ENCODE data around the gene GALT.
A peak's percentile ranks its signal among the peaks of the same experiment; 100 is the strongest.

Gene GALT

DNA sequence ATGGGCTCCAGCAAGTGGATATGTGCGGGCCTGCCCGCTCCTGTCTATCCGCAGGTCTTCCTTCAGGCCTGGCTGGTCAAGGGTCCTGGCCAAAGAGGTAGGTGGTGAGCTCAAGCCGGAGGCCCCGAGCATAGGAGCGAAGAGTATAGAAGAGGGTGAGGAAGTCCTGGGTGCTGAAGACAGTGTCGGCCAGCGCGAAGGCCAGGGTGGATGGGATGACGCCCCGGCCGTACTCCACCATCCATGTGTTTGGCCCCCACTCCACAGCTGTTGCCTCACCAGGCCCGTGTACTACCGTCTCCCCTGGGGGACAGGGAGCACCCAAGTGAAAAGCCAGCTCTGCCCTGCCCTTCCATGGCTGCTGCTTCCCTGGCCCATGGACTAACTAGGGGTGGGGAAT lies 10.9 kb upstream of the GALT start:
- H3K4me3 ChIP-seq (ENCODE audit: insufficient read depth, low read length, poor library complexity, severe bottlenecking): peak overlapping the region; percentile 21
- H4K20me1 ChIP-seq (ENCODE audit: low read depth, low read length): no peaks in the 10 kb centered on the region
- 0 out of 2 replicates have a peak overlapping the region, but pooled peaks have one; percentile 10 for H3K9ac ChIP-seq (ENCODE audit: low read length)

DNA sequence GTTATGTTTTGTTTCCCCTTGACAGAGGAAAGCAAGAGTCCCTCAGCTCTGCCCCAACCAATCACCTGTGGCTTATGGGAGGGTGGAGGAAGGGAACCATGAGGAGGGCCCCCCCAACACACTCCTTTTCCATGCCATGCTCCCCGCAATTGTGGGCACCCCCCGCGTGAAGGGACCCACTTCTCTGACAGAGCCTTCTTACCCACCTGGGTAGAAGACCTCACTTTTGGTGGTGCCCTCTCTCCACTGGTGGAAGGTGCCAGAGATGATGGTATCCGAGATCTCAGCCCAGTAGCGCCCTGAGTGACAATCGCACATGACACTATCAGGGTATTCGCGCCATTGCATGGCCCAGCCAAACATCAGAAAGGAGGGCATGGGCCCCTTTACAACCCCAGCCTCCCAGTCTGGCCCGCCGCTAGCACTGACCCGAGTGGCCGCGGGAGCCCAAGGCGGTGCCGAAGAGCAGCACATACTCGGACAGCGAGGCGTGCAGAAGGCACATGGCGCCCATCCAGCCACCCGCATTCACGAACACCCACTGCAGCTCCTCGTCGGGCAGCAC lies 9.6 kb upstream of the GALT start:
- H3K9ac ChIP-seq (ENCODE audit: low read length): peak overlapping the region; percentile 84
- peaks cover 23% of the 10 kb centered on the region for H3F3A ChIP-seq (ENCODE audit: insufficient read depth)
- H3K36me3 ChIP-seq (ENCODE audit: low read length): 0 out of 2 replicates have a peak, but pooled peaks cover 5% of the 10 kb centered on the region
- H3K27me3 ChIP-seq (ENCODE audit: low read length): no peaks in the 10 kb centered on the region
- peak overlapping the region; percentile 60 for H2AFZ ChIP-seq (ENCODE audit: low read depth, low read length, severe bottlenecking)
- H3K27ac ChIP-seq (ENCODE audit: low read depth, low read length): peak overlapping the region; percentile 53
- H3K4me3 ChIP-seq (ENCODE audit: insufficient read depth, low read length, poor library complexity, severe bottlenecking): peak overlapping the region; percentile 68
- no peaks in the 10 kb centered on the region for H4K20me1 ChIP-seq (ENCODE audit: low read depth, low read length)
- peaks cover 26% of the 10 kb centered on the region for H3K79me2 ChIP-seq (ENCODE audit: insufficient read depth, low read length)
- TF ChIP-seq CTCF (IDR thresholded peaks at IDR 0.05; ENCODE audit: insufficient read depth, low read length, poor library complexity, severe bottlenecking) (no peak), EZH2phosphoT487 (conservative IDR thresholded peaks at IDR 0.05; ENCODE audit: low read length) (no peak)
- no peaks in the 10 kb centered on the region for H3K9me3 ChIP-seq (ENCODE audit: insufficient read depth, low read length)
- H3K9me2 ChIP-seq (replicated peaks; ENCODE audit: insufficient read depth, low read length): no peaks in the 10 kb centered on the region
- H3K4me2 ChIP-seq (ENCODE audit: low read depth, low read length, poor library complexity, severe bottlenecking): peak overlapping the region; percentile 65

More for the DNA sequence above, 10.9 kb upstream of the GALT start:
- no peaks in the 10 kb centered on the region for H3K9me2 ChIP-seq (replicated peaks; ENCODE audit: insufficient read depth, low read length)
- peak overlapping the region; percentile 65 for H3K4me2 ChIP-seq (ENCODE audit: low read depth, low read length, poor library complexity, severe bottlenecking)
- H2AFZ ChIP-seq (ENCODE audit: low read depth, low read length, severe bottlenecking): no peak overlapping the region
- 0 out of 2 replicates have a peak, but pooled peaks cover 5% of the 10 kb centered on the region for H3K36me3 ChIP-seq (ENCODE audit: low read length)
- H3F3A ChIP-seq (ENCODE audit: insufficient read depth): peaks cover 27% of the 10 kb centered on the region
- no peak overlapping the region for H3K27ac ChIP-seq (ENCODE audit: low read depth, low read length)
- H3K27me3 ChIP-seq (ENCODE audit: low read length): no peaks in the 10 kb centered on the region
- H3K9me3 ChIP-seq (ENCODE audit: insufficient read depth, low read length): no peaks in the 10 kb centered on the region
- TF ChIP-seq CTCF (IDR thresholded peaks at IDR 0.05; ENCODE audit: insufficient read depth, low read length, poor library complexity, severe bottlenecking): no peak
- no peak for TF ChIP-seq EZH2phosphoT487 (conservative IDR thresholded peaks at IDR 0.05; ENCODE audit: low read length)
- H3K79me2 ChIP-seq (ENCODE audit: insufficient read depth, low read length): peaks cover 26% of the 10 kb centered on the region

DNA sequence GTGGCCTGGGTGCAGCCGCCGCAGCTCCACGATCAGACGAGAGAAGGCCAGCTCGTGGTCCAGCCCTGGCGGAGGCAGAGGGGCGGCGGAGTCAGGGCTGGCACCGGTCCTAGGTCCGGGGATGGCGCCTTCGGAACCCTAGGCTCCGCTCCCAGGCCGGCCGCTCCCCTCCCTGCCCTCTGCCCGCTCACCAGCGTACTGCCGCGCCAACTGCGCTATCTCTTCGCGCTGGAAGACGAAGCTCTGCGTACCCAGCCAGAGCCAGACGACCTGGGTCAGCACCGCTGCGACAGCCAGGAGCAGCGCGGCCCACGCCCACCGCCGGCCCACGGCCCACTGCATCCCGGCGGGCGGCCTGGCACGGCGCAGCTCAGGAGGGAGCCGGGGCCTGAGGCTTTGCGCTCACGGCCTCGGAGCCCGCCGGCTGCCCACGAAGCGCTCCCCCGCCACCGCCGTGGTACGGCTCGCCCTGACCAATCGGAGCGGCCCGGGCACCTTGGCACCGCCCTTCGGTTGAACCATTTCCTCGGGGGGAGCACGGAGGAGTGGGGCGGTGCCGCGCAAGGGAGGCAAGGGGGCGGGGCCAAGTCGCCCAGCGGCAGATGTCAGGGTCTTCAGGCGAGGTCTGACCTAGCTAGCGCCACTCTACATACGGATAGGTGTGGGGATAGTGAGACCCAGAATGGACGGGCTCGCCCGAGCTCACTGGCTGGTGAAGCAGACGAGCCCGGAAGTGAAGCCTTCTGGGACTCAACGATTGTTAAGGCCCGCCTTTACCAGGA lies 8.9 kb upstream of the GALT start, which contains the start of gene SIGMAR1:
TSS of gene SIGMAR1 (minus strand) at position 432 of the 782 bp plus-strand sequence. CDS start at position 342, 90 bp downstream.
- H2AFZ ChIP-seq (ENCODE audit: low read depth, low read length, severe bottlenecking): peak within 1 kb of the TSS; percentile 60
- peak within 1 kb of the TSS; percentile 84 for H3K9ac ChIP-seq (ENCODE audit: low read length)
- H4K20me1 ChIP-seq (ENCODE audit: low read depth, low read length): no peaks in the 10 kb centered on the region
- peaks cover 26% of the 10 kb centered on the region for H3K79me2 ChIP-seq (ENCODE audit: insufficient read depth, low read length)
- peak within 1 kb of the TSS; percentile 68 for H3K4me3 ChIP-seq (ENCODE audit: insufficient read depth, low read length, poor library complexity, severe bottlenecking)
- no peaks in the 10 kb centered on the region for H3K9me2 ChIP-seq (replicated peaks; ENCODE audit: insufficient read depth, low read length)
- H3K9me3 ChIP-seq (ENCODE audit: insufficient read depth, low read length): no peaks in the 10 kb centered on the region
- no peak for TF ChIP-seq EZH2phosphoT487 (conservative IDR thresholded peaks at IDR 0.05; ENCODE audit: low read length)
- no peaks in the 10 kb centered on the region for H3K27me3 ChIP-seq (ENCODE audit: low read length)
- peaks cover 21% of the 10 kb centered on the region for H3F3A ChIP-seq (ENCODE audit: insufficient read depth)
- peak within 1 kb of the TSS; percentile 65 for H3K4me2 ChIP-seq (ENCODE audit: low read depth, low read length, poor library complexity, severe bottlenecking)
- H3K27ac ChIP-seq (ENCODE audit: low read depth, low read length): peak within 1 kb of the TSS; percentile 53
- H3K36me3 ChIP-seq (ENCODE audit: low read length): 0 out of 2 replicates have a peak, but pooled peaks cover 5% of the 10 kb centered on the region
